HCT116 (cell line): ENCODE data around the gene PCK2.

ENCODE experiments used
- CTCF ChIP-seq, 3 experiments: fragments of 200-600 bp in 1 of 3; sonication (generic) in 1 of 3; IDR thresholded peaks in 2 of 3; conservative IDR thresholded peaks in 1 of 3; 2 replicates each; pipeline ENCODE4 v1.5.1; 2012 to 2017; ENCODE audit warnings: low read depth in 2 of 3, low read length in 2 of 3, antibody characterized with exemption in 1 of 3, borderline replicate concordance in 1 of 3, control low read depth in 1 of 3, mild to moderate bottlenecking in 1 of 3, mixed read lengths in 1 of 3, mixed run types in 1 of 3, moderate library complexity in 1 of 3; ENCODE audit not compliant: insufficient read depth in 1 of 3
- EZH2 ChIP-seq: fragments of 200-600 bp; sonication (generic); IDR thresholded peaks from 2 replicates; pipeline ENCODE4 v1.6.1; 2017; ENCODE audit warnings: antibody characterized with exemption, mixed run types
- EZH2phosphoT487 ChIP-seq: fragments of 200-600 bp; IDR thresholded peaks from 2 replicates; pipeline ENCODE4 v1.6.1; 2018; ENCODE audit warnings: antibody characterized with exemption, borderline replicate concordance
- REST ChIP-seq: IDR thresholded peaks from 2 replicates; pipeline ENCODE4 v1.6.1; 2012; ENCODE audit warnings: low read depth
- ZNF274 ChIP-seq: fragments of 200-500 bp; sonication (Bioruptor generic); IDR thresholded peaks from 2 replicates; pipeline ENCODE4 v1.6.1; 2014; ENCODE audit warnings: mild to moderate bottlenecking, low read depth, low read length, inconsistent platforms

DNA sequence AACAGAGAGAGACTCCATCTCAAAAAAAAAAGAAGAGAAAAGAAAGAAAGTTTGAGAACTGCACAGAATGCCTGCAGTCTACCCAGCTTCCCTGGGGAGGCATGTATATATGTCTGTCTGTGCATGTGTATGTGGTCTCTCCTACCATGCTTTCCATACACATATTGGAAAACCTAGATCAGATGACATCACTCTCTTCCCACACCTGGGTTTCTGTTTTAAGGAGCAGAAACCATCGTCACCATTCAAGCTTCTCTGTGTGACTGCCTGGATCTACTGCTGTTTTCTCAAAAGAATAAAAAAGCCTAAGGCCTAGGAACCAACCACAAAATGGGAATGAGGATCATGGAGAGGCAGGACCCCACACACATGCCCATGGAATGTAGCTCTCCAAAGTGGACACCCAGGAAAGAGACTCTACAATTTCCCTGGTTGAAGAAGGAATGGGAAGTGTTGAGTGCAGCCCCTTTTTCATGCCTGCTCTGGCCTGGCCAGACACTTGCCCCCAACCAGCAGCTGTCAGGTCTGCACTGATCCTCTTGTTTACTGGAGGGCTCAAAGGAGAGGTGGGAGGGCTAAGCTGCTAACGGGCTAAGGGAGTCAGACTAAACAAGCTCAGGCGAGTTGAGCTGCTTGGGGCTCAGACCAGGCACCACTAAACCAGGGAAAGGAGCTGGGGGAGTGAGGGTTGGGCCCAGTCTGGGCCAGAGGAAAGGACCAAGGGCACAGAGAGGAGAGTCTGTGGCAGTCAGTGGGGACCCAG, 7.7 kb upstream of the PCK2 start:
- TF ChIP-seq CTCF (IDR thresholded peaks at IDR 0.05 in 2 of 3, conservative IDR thresholded peaks at IDR 0.05 in 1 of 3; ENCODE audit: borderline replicate concordance in 1 of 3, insufficient read depth in 1 of 3, low read depth in 2 of 3, low read length in 2 of 3) = no peak
- TF ChIP-seq REST = no peak
- TF ChIP-seq ZNF274 = no peak
- no peak for TF ChIP-seq EZH2phosphoT487
- TF ChIP-seq EZH2 = no peak
